SH-SY5Y (cell line): Measurements from ENCODE around the gene TBC1D17.

Experiments used
- GATA2 ChIP-seq: IDR thresholded peaks from 2 replicates; pipeline ENCODE4 v1.6.1; 2011; ENCODE audit warnings: mild to moderate bottlenecking, low read depth, low read length
- GATA3 ChIP-seq: IDR thresholded peaks from 2 replicates; pipeline ENCODE4 v1.6.1; 2011; ENCODE audit warnings: low read depth, mild to moderate bottlenecking, low read length, moderate library complexity

TBC1D17 gene

DNA sequence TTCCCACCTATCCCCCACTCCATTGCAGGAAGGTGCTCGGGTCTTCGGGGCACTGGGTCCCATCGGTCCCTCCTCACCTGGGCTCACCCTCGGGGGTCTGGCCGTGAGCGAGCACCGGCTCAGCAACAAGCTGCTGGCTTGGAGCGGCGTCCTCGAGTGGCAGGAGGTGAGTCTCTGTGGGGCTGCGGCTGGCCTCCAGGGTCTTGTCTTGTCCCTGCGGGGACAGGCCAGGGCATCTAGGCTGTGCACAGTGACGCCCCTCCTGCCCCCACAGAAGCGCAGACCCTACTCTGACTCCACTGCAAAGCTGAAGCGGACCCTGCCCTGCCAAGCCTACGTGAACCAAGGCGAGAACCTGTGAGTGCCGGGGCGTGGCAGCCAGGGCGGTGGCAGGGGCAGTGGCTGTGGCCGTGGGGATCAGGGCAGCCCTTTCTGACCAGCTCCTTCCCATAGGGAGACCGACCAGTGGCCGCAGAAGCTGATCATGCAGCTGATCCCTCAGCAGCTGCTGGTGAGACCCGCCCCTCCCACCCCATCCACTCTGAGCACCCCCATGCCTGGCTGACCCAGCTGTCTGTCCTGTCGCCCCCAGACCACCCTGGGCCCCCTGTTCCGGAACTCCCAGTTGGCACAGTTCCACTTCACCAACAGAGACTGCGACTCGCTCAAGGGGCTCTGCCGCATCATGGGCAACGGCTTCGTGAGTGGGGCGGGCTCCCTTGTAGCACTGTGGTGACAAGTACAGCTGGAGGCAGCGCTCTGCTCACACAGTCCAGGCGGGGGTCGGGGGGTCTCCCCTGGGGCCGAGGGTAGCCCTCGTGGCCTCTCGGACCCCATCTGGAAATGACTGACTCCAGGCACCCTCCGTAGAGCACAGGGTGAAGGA is 22.9 kb upstream of the TBC1D17 start:
- TF ChIP-seq GATA3 (no peak), GATA2 (no peak)

- TF ChIP-seq GATA3 (no peak), GATA2 (no peak)
Measured at GRCh38 chr19:49855277-49855675, 22.2 kb upstream of the TBC1D17 start.

DNA sequence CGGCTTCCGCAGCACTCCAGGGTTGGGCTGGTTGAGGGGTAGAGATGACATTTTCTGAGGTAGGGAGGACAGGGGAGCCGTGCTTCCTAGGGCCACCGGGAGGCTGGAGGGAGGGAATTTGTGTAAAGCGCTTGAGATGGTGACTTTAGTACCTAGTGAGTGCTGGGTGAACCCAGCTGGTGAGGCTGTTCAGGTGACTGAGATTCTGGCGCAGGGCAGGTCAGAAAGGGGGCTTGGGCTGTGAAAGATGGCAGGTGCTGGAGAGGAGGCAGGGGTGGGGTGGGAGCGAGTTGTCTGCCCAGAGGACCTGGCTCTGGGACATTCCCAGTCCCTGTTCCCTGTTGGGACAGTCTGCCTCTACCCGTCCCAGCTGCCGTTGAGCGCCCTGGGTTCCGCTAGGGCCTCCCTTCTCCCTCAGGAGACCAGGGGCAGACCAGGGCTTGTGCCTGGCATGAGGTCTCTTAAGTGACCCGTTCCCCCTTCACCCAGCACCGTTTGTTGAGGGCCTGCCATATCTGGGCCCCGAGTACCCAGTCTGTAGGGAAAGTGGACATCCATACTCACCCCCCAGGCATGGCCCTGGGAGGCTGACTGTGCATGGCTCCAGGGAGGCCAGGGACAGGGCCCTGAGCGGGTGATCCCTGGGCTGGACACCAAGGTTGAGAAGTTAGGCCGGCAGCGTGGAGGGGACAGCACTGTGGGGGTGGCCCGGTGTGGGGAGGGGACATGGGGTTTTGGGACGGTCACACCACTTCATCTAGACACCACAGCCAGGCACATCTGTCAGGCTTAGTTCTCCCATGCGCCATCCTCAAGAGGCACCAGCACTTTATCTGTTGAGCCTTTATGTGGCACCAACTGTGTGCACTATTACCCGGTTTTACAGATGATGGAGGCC is 21.6 kb upstream of the TBC1D17 start:
- TF ChIP-seq GATA3 (no peak), GATA2 (no peak)

- TF ChIP-seq GATA3 (no peak), GATA2 (no peak)
Measured at GRCh38 chr19:49856574-49857021, 20.9 kb upstream of the TBC1D17 start.

GRCh38 chr19:49857061-49857837 is 20.3 kb upstream of the TBC1D17 start:
- TF ChIP-seq GATA2 (no peak), GATA3 (no peak)

GRCh38 chr19:49857838-49858087 is 19.7 kb upstream of the TBC1D17 start:
- TF ChIP-seq GATA3 (no peak), GATA2 (no peak)

- TF ChIP-seq GATA3 (no peak), GATA2 (no peak)
Measured at GRCh38 chr19:49858088-49858985, 19.2 kb upstream of the TBC1D17 start.

DNA sequence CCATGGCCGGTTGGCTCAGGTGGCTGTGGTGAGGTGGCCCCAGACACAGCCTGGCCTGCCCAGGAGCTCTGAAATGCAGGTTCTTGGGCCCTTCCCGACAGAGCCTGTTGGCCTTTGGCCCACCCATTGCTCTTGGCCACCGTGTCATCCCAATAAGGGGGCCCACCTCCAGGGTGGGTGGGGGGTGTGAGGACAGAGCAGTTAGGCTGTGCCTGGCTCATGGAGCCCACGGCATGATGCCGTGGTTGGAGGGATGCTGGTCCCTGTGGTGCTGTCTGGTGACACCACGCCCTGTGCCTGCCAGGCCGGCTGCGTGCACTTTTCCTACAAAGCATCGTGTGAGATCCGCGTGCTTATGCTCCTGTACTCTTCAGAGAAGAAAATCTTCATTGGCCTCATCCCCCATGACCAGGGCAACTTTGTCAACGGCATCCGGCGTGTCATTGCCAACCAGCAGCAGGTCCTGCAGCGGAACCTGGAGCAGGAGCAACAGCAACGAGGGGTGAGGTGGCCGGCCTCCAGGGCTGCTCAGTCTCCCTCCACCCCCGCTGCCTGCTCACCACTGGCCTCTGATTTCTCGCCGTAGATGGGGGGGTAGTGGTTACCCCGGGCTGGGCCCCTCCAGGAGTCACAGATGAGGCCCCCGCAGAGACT is 17.7 kb upstream of the TBC1D17 start:
- TF ChIP-seq GATA3: no peak
- no peak for TF ChIP-seq GATA2

GRCh38 chr19:49860336-49861102 is 17.0 kb upstream of the TBC1D17 start:
- TF ChIP-seq GATA3 (no peak), GATA2 (no peak)

GRCh38 chr19:49861107-49861506 is 16.4 kb upstream of the TBC1D17 start:
- no peak for TF ChIP-seq GATA3
- no peak for TF ChIP-seq GATA2

DNA sequence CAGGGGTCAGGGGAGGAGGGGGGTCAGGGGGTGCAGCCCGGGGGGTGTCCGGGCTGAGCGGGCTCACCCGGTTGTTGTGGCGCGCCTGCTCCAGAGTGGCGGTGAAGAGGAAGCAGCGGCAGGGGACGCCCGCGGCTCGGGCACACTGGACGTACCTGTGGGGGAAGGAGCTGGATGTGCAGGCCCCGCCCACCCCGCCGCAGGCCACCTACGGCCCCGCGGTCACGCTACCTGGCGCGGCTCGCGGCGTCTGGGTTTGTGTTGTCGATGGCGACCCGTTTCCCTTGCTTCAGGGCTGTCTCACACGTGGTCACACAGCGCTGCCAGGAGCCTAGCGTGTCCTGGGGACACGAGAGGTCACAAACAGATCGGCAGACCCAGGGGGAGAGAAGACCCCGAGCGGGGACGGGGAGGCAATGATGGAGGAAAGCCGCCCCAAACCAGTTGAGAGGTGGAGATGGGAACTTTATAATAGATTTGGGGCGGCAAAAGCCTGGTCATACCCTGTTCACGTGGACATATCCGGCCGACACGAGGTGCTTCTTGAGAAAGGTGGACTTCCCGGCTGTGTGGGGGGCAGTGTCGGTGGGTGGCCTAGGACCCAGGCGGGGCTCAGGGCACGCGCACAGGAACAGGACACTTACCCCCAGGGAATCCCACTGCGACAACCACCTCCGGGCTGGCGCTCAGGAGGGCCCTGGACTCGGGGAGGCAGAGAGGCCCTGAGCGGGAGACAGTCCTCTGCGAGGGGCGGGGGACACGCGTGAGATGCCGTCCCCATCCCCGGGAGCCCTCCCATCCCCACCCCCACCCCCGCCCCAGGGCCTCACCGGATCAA is 15.7 kb upstream of the TBC1D17 start:
- TF ChIP-seq GATA3 (no peak), GATA2 (no peak)

GRCh38 chr19:49862391-49863253 is 14.9 kb upstream of the TBC1D17 start:
- TF ChIP-seq GATA2 (no peak), GATA3 (no peak)
